GM19099 (cell line): ENCODE results near the gene ANXA4.

Experiments used
- POLR2A ChIP-seq: IDR thresholded peaks from 3 replicates; pipeline ENCODE4 v1.6.1; 2011; ENCODE audit warnings: low read depth; ENCODE audit not compliant: insufficient read length; ENCODE audit errors: extremely low read depth

ANXA4 gene

DNA sequence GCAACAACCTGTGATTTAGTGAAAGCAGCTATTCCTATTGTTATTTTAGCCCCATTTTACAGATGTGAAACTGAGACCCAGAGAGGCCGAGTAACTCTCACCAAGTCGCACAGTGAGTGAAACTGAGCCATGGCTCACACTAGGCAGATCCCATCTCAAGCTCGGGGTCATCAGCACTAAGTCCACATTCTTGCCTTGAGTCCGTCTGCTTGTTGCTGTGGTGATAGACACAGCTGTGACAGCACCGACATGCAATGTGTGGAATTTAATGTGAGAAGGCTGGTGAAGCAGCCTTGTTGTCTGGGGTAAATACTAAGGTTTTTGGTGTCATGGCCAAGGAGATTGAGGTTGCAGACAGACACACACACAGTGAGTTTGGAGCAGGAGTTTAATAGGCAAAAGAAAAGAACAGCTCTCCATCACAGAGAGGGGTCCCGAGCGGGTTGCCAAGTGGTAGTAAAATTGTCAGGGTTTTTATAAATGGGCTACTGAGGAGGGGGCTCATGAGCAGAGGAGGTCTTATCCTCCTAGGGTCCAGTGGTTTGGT is 47.3 kb downstream of the ANXA4 start:
- TF ChIP-seq POLR2A, result no peak

DNA sequence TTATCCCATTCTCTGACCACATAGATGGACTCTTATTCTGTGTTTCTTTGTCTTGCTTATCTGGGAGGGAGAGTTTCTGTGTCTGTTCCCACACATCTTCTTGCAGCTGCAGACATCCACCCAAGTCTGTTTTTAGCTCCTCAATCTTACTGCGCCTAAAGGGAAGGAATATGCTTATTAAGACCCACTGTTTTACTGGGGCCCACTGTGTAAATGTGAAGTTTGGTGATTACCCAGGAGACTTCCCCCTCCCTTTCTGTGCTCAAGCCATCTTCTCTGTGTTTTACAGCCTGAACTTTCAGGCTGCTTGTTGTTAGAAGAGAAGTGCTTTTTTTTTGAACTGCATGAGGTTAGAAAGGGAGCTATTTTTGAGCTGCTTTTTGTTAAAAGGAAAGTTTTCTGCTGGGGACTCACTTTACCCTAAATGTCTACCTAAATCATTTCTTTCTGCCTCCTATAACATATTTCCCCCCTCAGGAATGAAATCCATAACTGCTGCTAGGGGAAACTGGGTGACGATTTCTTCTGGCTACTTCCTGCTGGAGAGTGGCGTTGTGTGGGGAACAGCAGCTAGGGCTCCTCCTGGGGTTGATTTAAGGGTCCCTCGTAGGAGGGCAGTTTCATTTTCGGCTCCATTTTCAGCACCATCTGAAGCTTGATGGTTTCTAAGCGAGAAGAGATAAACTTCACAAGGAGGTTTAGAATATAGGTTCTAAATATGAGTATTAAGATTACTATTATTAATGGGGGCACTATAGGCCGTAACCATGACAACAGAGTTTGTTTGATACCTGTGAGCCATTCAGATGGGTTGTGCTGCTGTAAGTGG is 48.1 kb downstream of the ANXA4 start:
- no peak for TF ChIP-seq POLR2A

DNA sequence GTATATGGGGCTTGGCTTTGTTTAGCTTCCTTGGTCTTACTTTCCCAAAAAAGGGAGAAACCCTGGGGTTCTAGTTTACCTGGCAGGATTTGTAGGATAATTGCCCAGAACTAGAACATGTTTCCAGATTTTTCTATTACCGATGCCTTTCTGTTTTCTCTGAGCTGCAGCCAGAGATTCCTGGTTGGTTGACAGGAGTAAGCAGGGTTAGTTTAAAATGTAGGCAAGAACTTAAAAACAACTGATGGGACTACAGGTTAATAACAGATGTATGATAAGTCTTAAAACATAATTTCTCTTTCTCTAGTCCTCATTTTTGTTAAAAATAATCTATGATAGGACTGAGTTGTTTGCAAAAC is 48.6 kb downstream of the ANXA4 start:
- no peak for TF ChIP-seq POLR2A

DNA sequence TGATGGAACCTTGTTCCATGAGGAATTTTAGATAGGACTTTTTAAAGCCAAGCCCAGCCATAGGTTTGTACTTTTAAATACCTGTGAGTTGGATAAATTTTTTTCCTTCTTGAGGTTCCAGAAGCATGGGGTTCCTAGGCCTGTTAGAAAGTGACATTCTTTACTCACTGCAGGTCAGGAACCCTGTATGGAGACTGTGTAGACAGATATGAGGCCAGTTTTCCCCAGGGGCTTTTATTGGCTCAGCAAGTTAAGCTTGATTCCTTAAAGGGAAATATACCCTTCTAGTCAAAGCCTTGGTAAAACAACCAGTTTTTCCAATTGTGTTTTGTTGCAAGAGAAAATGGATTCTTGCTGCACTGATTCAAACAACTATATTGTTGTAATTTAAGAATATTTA is 49.1 kb downstream of the ANXA4 start:
- no peak for TF ChIP-seq POLR2A

DNA sequence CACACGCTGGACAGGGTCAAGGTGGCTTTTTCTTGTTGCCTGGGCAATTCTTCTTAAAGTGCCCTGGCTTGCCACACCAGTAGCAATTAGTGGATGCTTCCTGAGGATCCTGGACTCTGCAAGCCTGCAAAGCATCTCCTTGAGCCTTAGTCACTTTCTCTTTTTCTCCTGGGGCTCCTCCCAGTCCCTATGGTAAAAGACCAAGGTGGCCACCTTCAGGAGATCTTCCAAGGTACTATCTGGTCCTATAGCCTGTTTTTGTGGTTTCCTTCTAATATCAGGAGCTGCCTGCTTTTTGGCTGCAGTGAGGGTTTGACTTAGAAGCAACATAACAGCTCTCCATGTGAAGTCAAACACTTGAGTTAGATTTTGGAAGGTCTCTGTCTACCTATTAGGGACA is 54.2 kb downstream of the ANXA4 start:
- no peak for TF ChIP-seq POLR2A

DNA sequence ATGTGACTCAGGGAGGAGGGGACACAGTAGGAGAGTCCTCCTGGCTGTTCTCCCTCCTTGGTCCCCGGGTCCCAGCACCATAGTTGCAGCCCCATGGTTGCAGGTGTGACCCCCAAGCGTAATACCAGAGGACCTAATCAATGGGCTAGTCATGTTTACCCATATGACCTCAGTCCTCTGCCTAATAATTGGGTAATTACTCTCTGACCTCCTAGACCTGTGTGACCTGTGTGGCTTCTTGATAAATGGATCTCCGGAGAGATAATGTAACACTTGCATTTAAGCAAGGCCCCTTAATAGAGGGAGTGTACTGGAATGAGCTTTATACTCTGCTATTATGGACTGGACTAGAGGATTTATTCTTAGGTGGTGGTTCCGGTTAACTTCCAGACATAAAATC is 55.3 kb downstream of the ANXA4 start:
- TF ChIP-seq POLR2A, result no peak

DNA sequence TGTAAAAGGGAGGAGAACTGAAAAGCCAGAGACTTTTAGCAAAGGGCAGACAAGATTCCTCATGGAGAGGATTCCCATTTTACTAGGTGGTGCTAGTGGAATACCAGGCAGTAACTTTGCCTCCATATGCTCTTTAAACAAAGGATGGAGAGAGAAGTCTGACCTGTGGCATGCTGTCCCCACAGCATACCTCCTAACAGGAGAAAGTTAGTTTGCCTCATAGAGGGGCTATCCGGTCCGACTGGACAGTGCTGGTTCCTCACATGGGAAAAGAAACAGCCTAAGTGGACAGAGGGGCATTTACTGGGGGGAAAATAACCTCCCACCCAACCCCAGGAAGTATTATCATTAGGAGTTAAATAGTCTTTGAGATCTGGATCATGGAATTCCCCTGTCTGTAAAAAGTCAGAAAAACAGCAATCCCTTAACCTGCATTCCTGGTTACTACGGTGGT is 55.9 kb downstream of the ANXA4 start:
- TF ChIP-seq POLR2A, result no peak

DNA sequence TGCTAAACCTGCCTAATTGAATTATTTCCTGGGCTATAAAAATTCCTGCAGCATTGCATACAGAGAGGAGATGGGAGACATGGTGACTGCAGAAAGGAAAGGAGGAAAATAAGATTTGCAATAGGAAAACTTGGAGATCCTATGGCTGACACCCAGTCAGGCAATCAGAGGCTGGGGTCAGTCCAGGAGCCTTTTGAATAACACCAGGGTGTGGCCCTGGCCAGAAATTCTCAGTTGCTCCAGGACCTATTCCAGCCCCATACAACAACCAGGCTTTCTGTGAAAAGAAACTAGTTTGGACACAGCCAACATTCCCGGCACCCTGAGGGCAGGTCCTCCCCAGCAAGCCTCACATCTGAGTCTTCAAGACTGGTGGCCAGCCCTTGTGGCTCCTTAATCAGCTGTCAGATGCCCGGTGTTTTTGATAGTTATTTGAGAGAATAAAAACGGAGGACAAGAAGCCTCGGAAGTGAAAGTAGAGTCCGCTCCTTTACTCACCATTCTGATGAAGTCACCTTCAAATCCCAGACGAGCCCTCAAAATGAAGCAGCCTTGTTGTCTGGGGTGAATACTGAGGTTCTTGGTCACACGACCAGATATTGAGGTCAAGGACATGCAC is 56.5 kb downstream of the ANXA4 start:
- no peak for TF ChIP-seq POLR2A

DNA sequence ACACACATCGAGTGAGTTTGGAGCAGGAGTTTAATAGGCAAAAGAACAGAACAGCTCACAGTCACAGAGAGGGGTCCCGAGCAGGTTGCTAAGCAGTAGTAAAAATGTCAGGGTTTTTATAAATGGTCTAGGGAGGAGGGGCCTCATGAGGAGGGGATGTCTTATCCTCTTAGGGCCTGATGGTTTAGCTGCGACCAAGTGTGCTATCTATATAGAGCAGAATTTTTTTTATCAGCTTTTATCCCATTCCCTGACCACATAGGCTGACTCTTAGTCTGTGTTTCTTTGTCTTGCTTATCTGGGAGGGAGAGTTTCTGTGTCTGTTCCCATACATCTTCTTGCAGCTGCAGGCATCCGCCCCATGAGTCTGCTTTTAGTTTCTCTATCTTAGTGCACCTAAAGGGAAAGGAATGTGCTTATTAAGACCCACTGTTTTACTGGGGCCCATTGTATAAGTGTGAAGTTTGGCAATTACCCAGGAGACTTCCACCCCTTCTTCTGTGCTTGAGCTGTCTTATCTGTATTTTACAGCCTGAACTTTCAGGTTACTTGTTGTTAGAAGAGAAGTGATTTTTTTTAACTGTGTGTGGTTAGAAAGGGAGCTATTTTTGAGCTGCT is 57.1 kb downstream of the ANXA4 start:
- peak; percentile 42 for TF ChIP-seq POLR2A

DNA sequence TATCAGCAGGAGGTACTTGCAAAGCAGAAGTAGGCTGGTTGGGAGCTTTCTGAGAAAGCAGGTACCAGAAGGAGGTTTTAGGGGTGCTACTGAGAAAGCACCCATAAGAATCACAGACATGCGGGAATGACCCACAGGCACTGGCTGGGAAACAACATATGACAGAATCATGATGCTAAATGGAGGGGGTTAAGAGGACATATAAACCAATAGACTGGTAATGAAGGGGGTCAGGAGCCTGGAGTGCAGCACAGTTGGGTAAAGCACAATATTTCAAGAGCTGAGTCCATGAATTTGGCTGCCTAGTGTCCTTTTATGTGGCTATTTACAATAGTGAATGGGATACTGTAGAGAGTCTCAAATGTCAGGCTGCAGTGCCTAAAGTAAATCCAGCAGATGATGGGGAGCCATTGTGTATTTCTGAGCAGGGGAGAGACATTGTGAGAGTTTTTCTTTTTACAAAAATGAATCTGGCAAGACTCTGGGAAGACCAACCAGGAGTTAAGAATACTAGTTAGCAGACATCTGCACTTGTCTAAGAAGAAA is 59.9 kb downstream of the ANXA4 start:
- TF ChIP-seq POLR2A, result no peak

DNA sequence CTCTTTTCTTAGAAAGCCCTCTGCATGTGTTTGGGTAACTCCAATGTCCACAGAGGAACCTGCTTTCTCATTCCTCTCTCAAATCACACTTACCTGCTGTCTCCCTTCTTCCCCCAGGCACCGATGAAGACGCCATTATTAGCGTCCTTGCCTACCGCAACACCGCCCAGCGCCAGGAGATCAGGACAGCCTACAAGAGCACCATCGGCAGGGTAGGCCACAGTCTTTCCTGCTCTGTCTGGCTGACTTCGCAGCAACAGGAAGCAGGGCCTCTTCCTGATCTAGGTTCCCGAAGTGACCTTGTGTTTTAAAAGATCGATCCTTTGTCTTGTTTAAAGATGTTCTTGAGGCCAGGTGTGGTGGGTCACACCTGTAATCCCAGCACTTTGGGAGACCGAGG is 62.5 kb downstream of the ANXA4 start:
- TF ChIP-seq POLR2A, result no peak

DNA sequence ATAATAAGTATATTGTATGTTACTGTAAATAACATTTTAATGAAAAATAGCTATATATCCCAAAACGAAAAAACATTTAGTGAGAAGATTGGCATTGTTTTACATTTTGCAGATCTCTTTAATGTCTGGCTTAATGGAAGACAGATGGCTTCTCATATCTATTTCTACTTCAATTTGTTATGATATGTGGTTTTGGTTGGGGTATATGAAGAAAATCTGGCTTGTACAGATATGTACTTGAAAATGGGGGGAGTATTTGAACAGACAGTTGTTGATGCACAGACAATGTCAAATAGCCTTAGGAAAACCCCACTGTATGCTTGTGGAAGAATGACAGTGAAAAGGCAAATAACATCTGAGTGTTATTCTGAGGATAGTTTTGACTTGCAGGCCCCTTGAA is 64.0 kb downstream of the ANXA4 start:
- no peak for TF ChIP-seq POLR2A

DNA sequence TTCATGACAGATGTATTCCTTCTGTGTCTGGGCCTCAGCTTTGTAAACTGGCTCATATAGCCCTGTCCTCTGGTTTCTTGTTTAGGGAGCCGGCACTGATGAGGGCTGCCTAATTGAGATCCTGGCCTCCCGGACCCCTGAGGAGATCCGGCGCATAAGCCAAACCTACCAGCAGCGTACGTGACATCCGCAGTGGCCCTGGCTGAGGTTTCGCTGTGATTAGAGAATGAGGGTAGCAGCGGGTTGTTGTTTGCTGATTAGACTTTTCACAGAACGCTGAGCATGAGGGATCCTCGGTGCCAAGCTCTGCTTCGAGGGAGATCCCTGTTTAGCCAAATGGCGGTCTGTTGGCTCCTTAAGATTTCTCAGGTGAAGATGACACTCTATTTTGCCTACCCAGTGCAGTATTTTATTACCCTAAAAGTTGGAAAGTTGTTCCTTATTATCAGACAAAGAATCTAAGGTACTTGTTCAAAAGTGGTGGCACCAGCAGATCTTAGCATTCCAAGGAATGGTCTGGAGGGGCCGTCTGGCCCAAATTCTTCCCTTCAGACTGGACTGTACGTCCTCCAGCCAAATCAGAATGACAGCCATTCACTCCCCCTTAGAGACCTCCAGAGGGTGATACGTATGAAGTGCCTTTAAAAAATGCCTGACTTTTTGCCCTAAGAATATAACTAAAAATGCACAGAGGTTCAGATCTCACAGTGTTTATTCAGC is 66.0 kb downstream of the ANXA4 start:
- no peak for TF ChIP-seq POLR2A

DNA sequence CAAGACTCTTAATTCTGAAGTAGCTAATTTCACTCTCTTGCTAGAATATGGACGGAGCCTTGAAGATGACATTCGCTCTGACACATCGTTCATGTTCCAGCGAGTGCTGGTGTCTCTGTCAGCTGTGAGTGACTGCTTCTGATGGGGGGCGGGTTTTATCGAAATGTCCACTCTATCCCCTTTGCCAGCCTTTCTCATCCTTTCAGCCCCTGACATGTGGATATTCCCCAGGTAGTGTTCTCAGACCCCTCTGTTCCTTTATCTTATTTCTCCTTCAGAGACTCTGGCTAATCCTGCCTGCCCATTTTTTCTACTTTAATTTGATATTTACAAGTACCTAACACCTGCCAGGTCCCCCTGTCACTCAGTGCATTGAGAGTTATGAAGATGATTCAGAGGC is 68.6 kb downstream of the ANXA4 start:
- no peak for TF ChIP-seq POLR2A

DNA sequence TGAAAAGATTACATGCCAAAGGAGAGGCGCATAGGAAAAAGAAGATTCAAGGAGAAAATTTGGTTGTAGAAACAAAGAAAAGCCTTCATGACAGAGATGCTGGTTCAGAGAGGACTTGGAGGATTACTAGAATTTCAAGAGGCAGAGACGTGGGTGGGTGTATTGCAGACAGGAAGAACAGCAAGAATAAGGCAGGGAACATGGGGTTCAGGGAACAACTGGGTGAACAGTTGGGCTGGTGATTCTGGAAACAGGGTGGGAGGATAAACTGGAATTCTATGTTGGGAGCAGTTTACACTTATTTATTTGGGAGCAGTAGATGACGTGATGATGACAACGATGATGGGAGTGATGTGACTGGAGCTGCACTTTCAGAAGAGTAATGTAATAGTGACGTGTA is 69.1 kb downstream of the ANXA4 start:
- TF ChIP-seq POLR2A, result no peak
